HG03066 (cell line): ENCODE measurements around the gene IDI1.
"Not testable (repeated sequence)": the region's sequence is repeated elsewhere in the genome, so short reads cannot be mapped to it uniquely, and the experiment has no call there.

ENCODE experiments used
- ATAC-seq: cut with Tn5 transposase; IDR thresholded peaks from one replicate; pipeline ENCODE4 v1.9.1; 2021; ENCODE audit warnings: low read depth; ENCODE audit not compliant: unreplicated experiment

Gene IDI1

DNA sequence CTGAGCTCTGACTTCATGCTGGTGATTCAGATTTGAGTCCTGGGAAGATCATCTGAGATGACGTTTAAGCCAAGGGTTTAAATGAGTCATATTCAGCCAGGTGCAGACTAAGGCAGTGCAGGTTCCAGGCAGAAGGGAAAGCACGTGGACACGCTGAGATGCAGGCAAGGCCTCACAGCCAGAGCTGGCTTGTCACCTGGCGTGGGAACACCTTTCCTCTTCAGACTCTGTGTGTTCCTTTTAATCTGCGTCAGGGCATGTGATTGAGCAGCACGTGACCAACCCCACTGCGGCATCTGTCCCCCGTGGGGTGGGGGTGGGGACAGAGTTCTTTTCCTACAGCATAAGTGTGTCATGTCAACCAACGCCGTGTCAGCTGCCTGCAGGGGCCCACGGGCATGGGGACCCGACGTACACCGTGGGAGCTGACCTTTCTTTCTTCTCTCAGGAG, 12.6 kb downstream of the IDI1 start:
- ATAC-seq, result no peak

DNA sequence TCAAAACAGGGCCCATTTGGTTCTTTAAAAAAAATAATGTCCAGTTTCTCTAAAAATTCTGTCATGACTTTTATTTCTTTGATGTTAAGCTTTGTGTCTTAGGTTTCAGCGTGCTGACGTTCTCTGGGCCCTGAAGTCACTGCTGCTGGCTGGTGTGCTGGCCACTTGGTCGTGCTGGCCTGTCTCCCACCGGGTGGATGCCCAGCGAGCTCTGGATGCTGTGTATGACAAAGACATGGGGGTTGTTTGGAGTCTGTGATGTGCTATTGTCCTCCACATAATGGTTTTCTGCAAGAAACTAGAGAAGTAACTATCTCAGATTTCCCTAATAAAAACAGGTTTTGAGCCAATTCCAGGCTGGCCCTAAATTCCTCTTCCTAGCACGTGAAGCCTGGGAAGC, 13.7 kb downstream of the IDI1 start:
- no peak for ATAC-seq

DNA sequence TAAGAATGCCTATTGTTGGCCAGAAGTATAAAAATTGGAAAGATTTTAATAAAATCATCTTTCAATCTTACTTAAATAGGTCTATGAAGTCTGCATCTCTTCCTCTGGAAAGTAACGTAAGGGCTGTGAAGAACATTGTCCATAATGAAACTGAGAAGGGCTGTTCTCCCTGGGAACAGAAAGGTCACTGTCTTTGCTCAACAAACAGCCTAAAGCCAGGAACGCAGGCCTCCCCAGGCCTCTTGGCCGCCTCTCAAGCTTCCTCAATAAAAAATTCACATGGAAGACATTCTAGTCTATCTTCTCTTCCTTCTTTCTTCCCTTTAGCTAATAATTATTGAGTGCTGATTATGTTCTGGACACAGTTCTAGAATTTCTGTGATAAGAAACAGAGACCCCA, 14.2 kb downstream of the IDI1 start:
- ATAC-seq, result no peak

DNA sequence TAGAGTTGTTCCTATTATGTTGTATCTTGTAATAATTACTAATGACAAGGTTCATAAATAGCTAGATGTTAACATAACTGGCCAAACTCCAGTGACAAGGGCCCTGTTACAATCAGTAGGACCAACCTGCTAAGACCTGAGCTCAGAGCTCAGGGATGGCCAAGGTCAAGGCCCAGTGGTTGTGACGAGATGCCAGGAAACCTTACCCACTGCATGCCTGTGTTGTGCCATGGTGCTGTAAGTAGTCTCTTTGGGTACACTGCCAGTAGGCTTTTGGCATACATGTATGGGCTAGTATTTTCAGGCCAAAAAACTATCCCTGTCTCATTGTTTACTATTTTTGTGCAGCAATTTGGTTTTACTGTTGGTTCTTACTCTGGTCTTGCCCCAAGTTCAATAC, 15.3 kb downstream of the IDI1 start:
- no peak for ATAC-seq

DNA sequence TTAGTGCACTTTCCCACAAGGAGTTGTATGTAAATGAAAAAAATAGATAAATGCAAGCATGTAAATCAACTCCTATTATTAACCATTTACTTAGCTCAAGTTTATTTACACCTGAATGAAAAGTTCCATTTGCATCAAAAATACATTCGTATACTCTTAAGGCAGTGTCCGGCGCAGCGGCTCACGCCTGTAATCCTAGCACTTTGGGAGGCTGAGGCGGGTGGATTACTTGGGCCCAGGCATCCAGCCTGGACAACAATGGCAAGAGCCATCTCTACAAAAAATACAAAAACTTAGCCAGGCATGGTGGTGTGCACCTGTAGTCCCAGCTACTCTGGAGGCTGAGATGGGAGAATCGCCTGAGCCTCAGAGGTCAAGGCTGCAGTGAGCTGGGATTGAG, 19.1 kb downstream of the IDI1 start:
- no peak for ATAC-seq

DNA sequence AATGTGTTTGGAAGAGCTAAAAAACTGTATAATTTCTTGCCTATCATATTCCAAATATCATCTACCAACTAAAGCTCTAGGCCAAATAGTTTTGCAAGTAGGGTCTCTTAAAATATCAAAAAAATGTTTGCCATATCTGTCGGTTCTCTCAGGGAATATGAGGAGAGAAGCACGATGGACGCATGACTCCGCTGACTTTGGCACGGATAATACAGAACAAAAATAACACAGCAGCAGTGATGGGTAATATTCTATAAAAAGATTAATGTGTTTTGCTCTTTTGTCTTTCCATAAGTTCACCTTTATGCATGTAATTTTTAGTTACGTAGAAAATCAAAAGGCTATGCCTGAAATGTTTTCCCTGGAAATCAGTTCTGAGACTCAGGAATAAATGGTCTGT, 22.3 kb downstream of the IDI1 start:
- no peak for ATAC-seq

DNA sequence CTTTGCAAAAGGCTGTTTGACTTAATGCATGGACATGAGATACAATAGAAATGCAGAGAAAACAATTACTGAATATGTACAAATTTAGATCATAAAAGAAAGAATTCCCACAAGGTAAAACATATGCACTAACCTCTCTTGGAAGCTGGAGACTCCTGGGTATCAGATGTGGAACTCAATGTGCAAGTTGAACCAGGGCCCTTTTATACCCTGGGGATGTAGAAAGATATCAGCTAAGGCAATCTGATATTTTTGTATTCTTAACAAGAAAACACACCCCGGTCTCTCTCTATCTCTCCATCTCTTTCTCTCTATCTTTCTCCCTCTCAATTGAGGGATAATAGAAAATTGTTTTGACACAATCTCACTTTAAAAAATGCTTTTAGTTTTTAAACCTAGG, 23.2 kb downstream of the IDI1 start, which contains the start of gene IDI2:
IDI2 (minus strand) TSS at position 177 of the 400 bp plus-strand sequence. CDS start 1,136 bp downstream, outside the sequence.
- no peak for ATAC-seq

DNA sequence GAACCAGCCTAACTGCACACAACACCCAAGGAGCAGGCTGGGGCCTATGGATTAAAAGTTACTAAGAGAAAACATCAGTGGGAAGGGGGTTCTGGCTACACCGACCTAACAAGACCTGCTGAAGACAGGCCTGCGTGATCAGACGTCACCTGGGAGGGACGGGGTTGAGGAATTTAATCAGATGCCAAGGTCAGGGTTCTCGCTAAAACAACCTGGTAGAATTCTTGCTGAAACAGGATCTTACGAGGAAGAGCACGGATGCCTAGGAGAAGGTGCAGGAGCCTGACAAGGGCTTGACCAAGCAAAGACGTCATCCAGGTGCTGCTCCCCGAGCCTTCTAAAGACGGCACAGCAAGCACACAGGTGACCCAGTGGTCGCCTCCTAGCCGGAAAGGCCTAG, 24.8 kb downstream of the IDI1 start:
- no peak for ATAC-seq

DNA sequence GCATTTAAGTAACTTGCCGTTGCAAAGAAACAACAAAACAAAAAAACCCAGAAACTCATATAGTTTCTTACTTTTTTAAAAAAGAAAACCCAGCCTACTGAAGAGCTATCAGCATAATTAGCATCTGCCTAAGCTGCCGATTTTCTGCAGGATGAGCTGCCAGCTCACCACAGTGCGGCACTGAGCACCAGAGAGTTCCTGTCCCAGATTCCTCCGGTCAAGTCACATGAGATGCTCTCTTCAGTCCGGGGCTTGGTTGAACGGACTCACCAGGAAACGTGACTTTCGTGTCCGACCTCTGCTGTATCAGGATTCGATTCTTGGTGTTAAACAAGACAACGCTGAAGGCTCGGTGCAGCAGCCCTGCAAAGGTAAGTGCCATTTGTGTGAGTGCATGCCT, 26.5 kb downstream of the IDI1 start:
- ATAC-seq, result no peak

DNA sequence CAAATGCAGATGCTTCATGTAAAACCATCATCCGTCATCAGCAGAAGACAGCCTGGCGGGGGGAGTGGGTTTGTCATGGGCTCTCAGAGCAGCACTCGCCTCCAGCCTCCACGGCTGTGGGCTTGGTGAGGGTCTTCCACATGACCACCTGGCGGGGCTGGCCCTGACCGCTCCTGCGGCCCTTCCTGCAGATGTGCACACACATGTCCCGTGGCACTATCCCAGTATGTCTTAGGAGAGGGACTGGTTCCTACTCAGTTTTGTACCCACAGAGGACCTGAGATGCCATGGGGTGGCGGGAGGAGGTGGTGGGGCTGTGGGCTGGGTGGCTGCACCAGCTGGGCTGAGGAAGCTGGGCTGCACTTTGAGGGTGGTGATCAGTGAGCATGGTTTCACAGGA, 28.0 kb downstream of the IDI1 start:
- no peak for ATAC-seq

DNA sequence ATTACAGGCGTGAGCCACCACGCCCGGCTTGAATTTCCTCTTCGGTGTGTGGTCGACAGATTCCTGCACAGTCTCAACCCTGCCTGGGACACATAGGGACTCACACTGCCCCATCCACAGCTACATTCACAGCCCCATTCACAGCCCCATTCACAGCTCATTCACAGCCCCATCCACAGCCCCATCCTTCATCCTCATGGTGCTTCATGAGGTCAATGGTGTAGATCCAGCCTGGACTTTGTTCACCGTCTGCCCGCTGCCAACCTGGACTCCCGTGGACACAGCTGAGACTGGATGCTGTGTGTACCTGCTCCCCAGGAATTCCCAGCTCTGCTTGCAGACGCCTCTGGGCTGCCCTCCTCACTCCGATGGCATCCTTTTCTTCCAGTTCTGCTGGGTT, 28.5 kb downstream of the IDI1 start:
- no peak for ATAC-seq

DNA sequence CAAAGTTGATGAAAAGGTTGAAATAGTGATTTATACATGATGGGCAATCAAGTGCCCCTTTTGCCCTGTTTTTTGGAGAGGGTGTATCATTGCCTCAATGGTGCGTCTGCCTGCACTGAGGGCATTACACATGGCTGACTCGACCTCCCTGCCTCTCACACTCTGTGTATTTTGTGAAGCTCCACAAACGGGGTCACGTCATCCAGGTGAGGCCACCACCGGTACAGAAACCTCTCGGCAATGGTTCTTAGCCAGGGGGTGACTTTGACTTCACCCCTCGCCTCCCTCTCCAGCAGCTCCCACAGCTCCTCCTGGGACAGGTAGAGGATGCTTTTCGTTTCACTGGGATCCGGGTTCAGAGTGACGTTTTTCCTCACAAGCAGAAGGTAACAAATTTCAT, 29.6 kb downstream of the IDI1 start:
- no peak for ATAC-seq

DNA sequence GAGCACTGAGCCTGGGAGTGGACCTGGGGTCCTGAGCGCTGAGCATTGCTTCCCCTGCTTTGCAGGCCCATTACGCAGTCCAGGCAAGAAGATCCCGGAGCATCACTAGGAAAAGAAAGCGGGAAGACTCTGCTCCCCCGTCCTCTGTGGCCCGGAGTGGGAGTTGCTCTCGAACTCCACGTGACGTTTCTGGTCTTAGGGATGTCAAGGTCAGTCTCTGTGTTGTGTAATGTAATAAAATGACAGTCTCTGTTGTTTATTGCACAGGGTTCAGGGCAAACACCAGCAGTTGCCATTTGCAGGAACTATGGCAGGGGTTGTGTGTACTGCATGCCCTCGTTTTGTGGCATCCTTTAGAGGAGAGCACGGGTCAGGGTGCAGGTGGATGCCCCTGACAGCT, 33.2 kb downstream of the IDI1 start:
- ATAC-seq, result no peak

DNA sequence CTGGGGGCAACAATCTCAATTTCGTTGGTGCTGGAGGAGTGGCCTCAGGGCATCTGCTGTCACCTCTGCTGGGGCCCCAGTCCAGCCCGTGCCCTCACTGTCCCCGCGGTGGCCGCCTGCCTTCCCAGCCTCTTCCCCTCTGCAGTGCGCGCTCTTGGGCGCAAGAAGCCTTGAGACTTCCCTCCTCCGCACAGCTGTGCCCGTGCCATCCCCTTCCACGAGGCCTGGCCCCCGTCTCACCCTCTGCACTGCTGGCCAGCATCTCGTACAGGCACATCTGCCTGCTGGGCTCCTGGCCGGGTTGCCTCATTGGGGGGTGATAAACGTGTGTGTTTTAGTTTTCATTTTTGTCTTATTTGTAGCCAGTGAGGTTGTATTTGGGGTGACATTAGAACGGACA, 37.2 kb downstream of the IDI1 start:
- no peak for ATAC-seq

DNA sequence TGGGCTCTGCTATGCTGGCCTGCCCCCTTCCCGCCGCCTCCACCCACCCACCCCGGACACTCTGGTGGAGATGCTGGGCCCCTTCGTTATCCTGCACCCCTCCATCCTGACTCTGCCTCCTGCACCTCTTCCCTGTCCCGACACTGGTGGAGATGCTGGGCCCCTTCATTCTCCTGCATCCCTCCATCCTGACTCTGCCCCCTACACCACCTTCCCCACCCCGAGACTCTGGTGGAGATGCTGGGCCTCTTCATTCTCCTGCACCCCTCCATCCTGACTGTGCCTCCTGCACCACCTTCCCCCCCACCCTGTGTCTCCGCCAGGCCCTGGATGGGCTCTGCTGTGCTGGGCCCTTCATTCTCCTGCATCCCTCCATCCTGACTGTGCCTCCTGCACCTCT, 38.2 kb downstream of the IDI1 start:
- no peak for ATAC-seq

DNA sequence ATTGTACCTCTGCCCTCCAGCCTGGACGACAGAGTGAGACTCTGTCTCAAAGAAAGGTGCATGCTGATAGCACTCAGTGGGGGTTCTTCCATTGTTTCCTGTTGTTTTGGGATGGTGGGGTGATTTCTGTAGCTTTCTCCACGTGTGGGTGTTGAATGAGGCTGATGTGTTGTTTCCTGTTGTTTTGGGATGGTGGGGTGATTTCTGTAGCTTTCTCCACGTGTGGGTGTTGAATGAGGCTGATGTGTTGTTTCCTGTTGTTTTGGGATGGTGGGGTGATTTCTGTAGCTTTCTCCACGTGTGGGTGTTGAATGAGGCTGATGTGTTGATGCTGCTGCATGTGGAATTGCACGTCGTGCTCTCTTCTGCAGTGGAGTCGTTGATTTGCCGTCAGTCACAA, 39.0 kb downstream of the IDI1 start:
- not testable (repeated sequence) for ATAC-seq

DNA sequence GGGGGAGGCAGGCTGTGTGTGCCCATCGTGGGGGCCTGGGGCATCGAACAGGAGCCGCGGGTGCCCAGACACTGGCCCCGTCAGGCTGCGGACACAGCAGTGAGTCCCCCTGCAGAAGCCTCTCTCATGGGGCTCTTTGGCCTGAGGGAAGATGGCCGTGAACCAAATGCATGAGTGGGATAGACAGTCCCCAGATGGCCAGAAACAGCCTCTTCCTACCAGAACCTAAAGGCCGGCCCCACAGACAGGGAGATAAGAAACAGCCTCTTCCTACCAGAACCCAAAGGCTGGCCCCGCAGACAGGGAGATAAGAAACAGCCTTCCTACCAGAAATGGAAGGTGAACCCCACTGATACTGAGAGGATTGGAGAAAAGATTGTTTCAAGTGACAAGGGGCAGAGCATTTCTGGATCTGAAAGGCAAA, 39.8 kb downstream of the IDI1 start:
- no peak for ATAC-seq

DNA sequence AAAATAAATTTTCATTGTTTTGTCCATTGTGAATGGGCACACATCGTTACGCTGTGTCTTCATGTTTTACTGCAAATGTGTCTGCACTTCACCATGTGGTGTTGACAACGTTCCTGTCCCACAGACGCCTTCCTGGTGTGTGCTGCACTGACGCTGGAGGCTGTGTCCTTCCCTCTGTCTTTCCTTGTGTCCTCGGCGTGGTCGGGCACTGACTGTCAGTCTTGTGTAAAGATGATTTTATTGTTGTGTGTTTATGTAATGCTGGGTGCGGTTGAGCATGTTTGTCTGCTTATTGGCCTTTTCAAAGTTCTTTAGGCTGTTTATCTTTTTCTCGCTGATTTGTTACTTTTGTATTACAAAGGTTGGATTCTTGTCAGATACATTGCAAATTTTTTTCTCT, 41.3 kb downstream of the IDI1 start:
- no peak for ATAC-seq

DNA sequence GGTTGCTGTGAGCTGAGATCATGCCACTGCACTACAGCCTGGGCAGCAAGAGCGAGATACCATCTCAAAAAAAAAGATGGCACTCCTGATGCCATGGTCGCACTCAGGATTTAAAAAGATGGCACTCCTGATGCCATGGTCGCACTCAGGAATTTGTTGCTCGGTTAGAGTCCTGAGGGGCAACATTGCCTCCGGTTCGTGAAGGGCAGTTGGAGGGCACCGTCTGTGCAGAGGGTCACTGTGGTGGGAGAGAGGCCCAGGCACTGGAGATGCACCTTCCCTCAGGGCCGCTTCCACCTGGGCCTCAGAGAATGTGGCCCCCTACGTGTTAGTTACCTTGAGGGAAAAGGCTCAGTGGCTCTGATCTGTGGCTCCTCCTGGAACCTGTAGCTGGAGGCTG, 42.3 kb downstream of the IDI1 start:
- no peak for ATAC-seq

DNA sequence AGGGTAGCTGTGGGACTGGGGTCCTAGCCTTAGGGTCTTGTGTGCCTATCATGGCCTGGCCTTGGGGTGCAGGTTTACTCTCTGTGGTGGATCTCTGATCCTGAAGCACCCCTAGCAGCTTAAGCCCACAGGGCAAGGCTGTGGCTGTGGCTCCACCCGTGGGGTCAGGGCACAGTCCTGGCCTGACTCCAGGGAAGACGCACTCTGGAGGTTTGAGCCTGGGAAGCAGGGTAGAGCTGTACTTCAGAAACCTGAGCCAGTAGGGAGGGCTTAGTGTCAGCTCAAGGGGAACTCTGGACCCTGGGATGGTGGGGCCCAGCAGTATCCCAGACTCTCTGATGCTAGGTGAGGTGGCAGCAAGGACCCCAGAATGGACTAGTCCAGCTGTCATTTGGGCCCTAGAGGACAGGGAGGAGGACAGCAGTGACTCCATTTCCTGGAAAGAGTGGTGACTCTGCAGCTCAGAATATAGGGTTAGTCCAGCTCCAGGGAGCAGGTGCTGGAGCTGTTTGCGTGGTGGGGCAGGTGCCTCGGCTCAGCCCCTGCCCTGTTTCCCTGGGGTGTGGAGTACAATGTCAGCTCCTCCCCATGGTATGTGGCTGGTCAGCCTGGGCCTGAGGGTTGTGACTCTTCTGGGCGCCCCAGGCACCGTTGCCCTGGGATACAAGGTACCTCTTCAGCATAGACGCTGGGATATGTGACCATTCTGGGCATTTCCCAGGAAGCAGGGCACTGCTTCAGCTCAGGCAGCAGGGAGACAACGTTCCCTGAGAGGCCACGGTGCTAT, 44.8 kb downstream of the IDI1 start:
- ATAC-seq, result no peak

DNA sequence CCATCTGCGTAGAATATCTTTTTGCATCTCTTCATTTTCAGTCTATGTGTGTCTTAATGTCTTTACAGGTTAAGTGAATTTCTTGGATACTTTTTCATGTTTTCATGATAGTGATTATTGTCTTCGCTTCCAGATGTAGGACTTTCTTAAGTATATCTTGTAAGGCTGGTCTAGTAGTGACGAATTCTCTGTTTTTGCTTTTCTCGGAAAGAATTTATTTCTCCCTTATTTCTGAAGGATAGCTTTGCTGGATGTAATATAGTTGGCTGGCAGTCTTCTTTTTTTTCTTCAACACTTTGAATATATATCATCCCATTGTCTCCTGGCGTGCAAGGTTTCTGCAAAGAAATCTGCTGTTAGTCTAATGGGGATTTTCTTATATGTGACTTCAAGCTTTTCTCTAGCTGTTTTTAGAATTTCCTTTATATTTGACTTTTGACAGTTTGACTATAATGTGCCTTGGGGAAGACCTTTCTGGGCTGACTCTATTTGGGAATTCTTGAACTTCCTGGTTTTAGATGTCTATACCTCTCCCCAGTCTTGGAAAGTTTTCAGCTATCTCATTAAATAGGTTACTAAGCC, 46.4 kb downstream of the IDI1 start:
- no peak for ATAC-seq

DNA sequence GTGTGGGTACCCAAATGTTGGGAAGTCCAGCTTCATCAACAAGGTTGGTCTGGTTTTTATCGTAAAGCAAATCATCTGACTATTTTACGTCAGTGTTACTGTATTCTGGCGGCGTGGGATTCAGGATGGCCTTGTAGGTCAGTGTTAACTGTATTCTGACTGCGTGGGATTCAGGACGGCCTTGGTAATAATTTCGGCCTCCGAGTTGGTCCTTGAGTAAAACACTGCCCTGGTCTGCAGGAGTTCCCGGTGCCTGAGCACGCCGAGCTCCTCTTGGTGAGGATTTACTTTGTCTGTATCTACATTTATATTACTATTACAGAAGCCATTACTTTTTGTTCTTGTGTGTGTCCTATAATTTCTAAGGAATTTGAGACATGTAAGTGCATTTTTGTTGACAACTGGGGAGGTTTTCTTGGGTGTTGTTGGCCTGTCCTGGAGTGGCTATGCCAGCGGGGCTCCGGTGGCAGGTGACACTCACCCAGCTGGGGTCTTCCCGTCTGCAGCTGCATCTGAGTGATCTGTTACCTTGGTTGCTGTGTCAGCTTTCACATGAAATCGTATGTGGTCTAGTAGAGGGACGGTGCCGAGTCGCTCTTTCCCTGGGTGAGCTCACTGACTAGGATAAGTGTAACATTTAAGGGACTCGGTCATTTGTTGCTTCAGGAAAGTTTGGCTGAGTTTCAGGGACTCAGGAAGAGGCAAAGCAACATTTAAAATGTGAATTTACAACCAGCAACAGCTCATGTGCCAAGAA, 51.5 kb downstream of the IDI1 start:
- no peak for ATAC-seq
